Kidney epithelial cell (primary cell): ENCODE data around the gene ELMO1. TPM values are rescaled to one million over a fixed set of nuclear protein-coding genes. Genes with fewer than 3 reads are reported as not detected.

Experiments used
- DNase-seq: peaks from one replicate; pipeline ENCODE4 v3.0.0-alpha.2; 2010; ENCODE audit warnings: low read depth
- H3K27me3 ChIP-seq: 2 replicates; pipeline ENCODE4 v1.6.0; 2011; ENCODE audit warnings: low read length; ENCODE audit not compliant: control insufficient read depth, insufficient read depth
- H3K36me3 ChIP-seq: 2 replicates; pipeline ENCODE4 v1.5.1; 2011; ENCODE audit warnings: low read length; ENCODE audit not compliant: control insufficient read depth, insufficient read depth
- H3K4me3 ChIP-seq: 2 replicates; pipeline ENCODE4 v1.5.1; 2011; ENCODE audit warnings: low read depth, mild to moderate bottlenecking, control low read depth, low read length
- total RNA-seq: library from RNA; depleted of rRNA; stranded (reverse); fragments of >200 nt; gene quantifications from 2 replicates; pipeline ENCODE4 v1.2.3, GENCODE V29; 2015
- TF ChIP-seq, protein P1 (sequence below): IDR thresholded peaks from 2 replicates; pipeline ENCODE4 v1.5.1; 2011; ENCODE audit warnings: mild to moderate bottlenecking, moderate library complexity, low read length, control low read depth, inconsistent platforms; ENCODE audit not compliant: insufficient read depth, poor library complexity, severe bottlenecking

The ELMO1 gene
- total RNA-seq, 1 donor from 2014 or later = 11.4 TPM

DNA sequence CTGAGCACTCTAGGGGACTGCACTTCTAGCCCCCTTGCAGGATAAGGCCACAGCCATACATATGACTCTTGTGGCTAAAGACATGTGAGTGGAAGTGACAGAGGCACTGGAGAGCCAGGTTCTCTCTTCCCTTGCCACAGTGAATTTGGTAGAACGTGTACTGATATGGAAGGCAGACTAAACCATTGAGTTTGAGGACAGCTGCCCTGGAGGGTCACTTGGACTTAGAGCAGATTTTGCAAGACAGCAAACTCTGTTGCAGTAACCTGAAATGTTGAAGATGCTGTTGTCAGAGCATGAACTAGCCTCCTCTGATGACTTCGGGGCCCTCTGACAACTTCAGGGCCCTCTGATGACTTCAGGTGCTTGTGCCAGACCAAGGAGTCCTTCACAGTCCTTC lies 85.9 kb downstream of the ELMO1 start:
- TF ChIP-seq, protein P1, sequence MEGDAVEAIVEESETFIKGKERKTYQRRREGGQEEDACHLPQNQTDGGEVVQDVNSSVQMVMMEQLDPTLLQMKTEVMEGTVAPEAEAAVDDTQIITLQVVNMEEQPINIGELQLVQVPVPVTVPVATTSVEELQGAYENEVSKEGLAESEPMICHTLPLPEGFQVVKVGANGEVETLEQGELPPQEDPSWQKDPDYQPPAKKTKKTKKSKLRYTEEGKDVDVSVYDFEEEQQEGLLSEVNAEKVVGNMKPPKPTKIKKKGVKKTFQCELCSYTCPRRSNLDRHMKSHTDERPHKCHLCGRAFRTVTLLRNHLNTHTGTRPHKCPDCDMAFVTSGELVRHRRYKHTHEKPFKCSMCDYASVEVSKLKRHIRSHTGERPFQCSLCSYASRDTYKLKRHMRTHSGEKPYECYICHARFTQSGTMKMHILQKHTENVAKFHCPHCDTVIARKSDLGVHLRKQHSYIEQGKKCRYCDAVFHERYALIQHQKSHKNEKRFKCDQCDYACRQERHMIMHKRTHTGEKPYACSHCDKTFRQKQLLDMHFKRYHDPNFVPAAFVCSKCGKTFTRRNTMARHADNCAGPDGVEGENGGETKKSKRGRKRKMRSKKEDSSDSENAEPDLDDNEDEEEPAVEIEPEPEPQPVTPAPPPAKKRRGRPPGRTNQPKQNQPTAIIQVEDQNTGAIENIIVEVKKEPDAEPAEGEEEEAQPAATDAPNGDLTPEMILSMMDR = no peak
- no peak overlapping the region for H3K4me3 ChIP-seq
- DNase-seq = no peak
- H3K36me3 ChIP-seq = no peaks in the 10 kb centered on the region
- H3K27me3 ChIP-seq = no peaks in the 10 kb centered on the region

DNA sequence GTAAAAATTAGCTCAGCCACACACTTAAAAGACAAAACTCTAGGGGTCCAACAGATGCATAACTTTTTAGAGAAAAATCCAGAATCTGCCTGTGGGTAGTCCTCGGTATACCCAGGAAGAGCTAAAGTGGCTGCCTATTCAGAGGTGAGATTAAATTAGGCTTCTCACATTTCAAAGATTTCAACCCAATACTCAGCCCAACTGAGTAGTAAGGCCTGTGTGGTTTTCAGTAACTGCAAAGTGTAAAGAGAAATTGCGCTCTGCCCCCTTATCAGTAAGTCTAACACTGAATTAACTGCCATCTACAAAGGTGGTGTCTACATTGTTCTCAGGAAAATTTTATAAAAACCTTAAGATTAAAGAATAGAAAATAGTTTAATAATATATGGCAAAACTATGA lies 88.2 kb downstream of the ELMO1 start:
- Histone ChIP-seq H3K27me3 (no peaks in the 10 kb centered on the region), H3K4me3 (no peak overlapping the region), H3K36me3 (no peaks in the 10 kb centered on the region)
- no peak for DNase-seq
- TF ChIP-seq, protein P1 = no peak

DNA sequence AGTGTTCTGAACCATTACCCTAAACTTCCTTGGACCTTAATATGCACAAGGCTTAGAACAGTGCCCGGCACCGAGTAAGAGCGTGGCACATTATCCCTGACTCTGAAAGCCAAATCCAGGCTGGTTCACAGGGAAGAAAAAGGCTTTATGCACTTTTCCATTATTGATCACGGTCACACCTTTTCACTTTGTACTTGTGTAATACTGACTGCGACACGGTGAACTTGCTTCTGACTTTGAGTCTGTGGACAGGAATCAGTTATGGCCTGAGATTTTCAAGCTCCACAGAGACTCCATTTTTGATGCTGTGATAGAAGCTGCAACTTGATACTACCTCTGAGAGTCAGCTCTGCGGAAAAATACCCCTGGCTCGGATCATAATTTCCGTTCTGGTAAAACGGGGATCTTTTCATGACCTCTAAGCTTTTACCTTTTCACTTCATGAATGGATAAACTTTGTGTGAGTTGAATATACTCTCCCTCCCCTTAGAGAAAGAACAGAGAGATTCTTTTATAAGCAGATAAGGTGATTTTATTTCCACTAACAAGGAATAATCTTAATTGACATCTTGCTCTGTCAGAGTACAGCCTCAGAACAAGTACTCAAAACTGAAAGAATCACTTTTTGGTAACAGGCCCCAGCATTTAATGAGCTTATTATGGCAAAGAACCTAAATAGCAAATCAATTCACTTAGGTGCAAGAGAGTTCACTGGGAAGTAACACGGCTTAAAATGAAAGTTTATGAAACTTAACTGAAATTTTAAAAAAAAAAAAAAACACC lies 88.8 kb downstream of the ELMO1 start:
- no peak for DNase-seq
- no peaks in the 10 kb centered on the region for H3K27me3 ChIP-seq
- H3K4me3 ChIP-seq = no peak overlapping the region
- TF ChIP-seq, protein P1 = no peak
- no peaks in the 10 kb centered on the region for H3K36me3 ChIP-seq

DNA sequence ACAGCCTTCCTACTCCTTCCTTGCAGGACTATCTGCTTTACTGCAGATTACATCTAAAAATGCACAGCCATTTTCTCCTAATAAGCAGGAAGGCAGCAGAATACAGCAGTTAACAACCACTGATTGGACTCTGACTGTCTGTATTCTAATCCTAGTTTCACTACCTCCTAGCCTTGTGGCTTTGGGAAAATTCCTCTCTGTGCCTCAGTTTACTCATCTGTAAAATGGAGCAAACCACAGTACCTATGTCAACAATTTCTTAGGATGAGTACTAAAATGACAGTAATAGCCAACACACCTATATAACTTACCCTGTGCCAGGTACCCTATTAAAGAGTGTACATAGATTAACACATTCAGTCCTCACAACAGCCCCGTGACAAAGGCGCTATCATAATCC lies 89.5 kb downstream of the ELMO1 start:
- no peak for DNase-seq
- no peak overlapping the region for H3K4me3 ChIP-seq
- TF ChIP-seq, protein P1 = no peak
- no peaks in the 10 kb centered on the region for H3K36me3 ChIP-seq
- H3K27me3 ChIP-seq = no peaks in the 10 kb centered on the region

DNA sequence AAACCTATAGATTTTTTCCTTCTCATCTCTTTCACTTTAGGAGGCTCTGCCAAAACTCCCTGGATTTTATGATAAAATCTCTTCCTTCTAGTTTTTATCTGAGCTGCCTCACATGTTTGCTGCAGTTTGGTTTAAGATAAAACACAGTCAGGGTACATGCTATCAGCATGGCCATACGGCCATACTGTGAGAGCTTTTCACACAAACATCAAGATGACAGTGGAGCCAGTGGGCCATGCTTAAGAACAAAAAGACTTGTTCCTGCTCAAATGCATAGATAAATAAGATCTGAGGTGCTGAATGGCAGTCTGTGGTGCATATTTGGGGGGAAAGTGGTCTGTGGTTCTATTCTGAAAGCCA lies 91.0 kb downstream of the ELMO1 start:
- Histone ChIP-seq H3K4me3 (no peak overlapping the region), H3K27me3 (no peaks in the 10 kb centered on the region), H3K36me3 (no peaks in the 10 kb centered on the region)
- no peak for DNase-seq
- TF ChIP-seq, protein P1 = no peak

DNA sequence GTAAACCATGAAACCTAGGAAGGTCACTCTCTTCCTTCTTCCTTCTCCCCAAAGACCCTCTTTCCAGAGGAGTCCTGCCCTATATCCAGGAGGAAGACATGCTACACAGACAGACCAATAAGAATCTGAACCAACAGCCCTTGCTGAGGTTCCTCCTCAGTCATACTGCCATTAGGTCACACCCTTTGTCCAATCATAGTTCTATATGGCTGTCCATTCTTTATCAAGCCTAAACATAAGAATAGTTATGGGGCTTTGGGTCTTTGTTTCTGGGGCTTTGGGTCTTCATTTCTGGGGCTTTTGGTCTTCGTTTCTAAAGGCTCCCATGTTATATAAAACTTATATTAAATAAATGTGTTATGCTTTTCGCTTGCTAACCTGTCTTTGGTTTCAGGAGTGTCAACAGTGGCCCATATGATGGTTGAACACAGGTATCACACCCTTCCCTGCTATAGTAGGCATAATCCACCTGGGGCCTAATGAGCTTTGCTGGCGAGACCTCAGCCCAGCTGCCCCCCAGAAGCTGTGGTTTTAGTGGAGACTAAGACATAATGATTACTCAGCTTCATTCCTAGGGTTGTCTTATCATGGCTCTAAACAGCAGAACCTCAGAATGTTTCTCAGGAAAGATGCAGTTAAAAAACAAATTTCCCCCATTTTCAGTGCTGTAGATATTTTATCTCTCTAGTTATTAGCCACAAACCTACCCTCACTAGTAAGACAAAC lies 91.6 kb downstream of the ELMO1 start:
- no peak for DNase-seq
- no peaks in the 10 kb centered on the region for H3K36me3 ChIP-seq
- TF ChIP-seq, protein P1 = no peak
- no peak overlapping the region for H3K4me3 ChIP-seq
- H3K27me3 ChIP-seq = no peaks in the 10 kb centered on the region
